GM19452 (cell line): ENCODE results near the gene RHOB.
"Not testable (repeated sequence)": the region's sequence is repeated elsewhere in the genome, so short reads cannot be mapped to it uniquely, and the experiment has no call there.

Source experiments
- ATAC-seq: cut with Tn5 transposase; IDR thresholded peaks from one replicate; pipeline ENCODE4 v1.9.1; 2021; ENCODE audit not compliant: unreplicated experiment

Gene RHOB

DNA sequence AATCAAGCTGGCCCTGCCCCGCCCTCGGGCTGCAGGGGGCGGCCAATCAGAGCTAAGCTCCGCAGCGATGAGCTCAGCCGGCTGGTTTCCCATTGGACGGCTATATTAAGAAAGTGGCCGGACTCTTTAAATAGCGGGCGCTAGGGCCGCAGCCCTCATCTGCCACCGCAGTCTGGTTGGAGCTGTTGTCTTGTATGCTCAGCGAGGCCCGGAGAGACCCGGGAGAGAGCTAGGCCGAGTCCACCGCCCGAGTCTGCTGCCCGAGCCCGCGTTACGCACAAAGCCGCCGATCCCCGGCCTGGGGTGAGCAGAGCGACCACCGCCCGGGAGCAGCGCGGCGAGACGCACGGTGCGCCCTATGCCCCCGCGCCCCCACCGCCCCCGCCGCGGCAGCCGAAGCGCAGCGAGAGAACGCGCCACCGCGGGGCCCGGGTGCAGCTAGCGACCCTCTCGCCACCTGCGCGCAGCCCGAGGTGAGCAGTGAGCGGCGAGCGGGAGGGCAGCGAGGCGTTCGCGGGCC is at the start of gene RHOB:
RHOB (plus strand) TSS at position 158 of the 520 bp plus-strand sequence. CDS start 392 bp downstream, outside the sequence.
- peak; percentile 98 for ATAC-seq

DNA sequence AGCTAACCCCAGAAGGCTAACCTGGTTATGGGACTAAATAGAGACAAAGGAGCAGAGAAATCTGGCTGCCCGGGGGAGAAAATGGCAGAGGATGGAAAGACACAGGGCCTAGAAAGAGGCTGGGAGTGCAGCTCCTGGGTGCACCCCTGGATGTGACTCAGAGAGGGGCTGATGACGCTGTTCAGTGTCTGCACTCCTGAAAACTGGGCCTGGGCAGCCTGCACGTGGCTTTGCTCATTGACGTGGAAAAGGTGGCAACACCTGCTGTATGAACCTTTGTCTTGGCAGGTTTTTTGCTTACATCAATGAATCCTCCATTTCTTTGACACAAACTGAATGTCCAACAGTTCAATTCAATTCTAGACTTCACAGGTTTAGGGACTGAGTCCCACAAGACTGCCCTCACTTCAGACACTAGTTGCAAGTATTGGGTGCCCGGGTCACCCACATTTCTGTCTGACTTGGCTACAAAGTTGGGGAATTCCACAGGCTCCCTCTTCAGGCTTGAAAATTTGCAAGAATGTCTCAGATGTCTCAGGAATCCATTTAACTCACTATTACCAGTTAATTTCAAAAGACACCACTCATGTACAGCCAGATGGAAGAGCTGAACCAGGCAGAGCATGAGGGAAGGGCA is 48.9 kb upstream of the RHOB start:
- no peak for ATAC-seq

DNA sequence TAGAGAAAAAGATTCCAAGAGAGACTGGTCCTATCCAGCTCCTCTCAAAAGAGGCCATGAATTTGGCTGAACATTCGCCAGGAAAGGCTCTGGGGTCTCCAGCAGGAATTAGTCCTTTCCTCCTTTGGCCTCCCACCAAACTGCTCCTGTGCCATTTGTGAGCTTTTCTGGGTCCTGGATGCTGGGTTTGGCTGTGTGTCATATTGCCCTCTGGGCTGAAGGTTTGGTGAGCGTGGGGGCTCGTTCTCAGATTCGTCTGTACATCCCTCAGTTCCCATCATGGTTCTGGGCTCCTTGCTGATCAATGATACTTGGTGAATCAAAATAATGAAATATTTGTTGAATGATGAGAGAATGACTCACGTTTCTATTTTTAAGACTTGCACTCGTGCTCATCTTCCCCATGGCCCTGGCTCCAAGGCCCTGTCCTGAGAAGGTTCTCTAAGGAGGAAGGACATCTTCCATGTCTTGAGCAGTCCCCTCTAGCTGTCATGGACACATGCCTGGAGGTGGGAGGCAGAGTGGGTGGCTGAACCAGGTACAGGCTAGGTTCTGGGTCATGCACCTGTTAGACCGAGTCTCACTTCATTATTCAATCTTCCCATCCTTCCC is 47.8 kb upstream of the RHOB start:
- ATAC-seq: no peak

DNA sequence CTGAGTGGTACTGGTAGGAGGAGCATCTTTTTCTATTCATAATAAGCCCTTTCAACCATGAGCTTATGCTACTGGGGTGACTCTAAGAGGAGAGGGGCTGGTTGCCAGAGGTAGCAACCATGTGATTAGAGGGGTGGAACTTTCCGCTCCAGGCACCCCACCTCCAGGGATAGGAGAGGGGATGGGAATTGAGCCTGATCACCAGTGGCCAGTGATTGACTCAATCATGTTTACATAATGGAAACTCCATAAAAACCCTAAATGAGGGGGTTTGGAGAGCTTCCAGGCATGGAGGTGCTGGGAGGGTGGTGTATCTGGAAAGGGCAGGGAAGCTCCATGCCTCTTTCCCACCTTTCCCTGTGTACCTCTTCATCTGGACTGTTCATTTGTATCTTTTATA is 46.6 kb upstream of the RHOB start:
- no peak for ATAC-seq

DNA sequence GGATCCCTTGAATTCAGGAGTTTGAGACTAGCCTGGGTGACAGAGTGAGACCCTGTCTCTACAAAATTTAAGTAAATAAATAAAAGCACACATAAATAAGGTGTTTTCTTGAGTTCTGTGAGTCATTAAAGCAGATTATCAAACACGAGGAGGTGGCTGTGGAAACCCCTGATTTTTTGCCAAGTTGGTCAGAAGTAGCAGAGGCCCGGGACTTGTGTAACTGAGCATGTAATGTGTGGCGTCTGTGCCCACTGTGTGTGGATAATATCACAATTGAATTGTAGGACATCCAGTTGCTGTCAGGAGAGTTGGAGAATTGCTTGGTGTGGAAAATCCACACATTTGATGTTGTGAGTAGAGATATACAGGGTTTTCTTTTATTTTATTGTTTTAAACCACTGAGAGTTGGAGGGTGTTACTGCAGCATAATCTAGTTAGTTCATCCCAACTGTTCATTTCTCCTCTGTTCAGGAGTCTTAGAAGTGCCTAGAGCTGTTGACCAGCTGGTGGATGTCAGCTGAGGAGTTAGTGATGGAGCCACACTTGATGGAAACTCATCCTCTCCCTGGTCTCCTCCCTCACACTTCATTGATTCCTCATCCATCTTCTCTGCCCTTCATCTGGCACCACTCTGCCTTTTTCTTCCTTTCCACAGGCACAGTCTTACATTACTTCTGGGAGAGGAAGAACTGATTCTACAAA is 45.9 kb upstream of the RHOB start:
- no peak for ATAC-seq

DNA sequence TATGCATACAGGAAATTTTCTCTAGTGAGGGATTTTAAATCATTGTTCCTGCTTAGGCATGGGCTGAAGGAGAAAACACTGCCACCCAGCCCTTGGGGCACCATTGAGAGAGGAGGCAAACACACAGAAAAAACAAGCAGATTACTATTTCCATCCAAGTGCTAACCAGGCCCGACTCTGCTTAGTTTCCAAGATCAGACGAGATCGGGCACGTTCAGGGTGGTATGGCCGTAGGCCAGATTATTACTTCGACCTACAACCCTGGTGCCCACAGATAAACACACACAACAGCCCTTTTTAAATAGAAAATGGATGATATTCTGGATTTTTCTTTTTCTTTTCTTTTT is 45.4 kb upstream of the RHOB start:
- no peak for ATAC-seq

DNA sequence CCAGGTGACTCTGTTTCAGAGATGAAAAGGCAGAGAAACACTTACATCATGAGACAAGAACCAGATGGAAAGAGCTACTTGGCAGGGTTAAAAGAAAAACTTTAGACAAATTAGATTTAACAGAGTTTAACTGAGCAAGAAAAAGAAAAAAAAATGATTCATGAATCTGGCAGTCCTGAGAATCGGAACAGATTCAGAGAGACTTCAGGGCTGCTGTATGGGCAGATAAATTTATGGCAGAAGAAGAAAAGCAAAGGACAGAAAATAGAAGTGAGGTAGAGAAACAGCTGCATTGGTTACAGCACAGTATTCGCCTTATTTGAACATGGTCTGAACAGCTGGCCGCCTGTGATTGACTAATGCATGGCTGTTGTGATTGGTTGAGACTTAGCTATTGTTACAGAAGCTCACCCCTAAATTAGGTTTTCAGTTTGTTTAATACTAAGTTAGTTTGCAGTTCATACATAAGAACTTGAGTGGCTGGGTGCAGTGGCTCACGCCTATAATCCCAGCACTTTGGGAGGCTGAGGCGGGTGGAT is 43.0 kb upstream of the RHOB start:
- no peak for ATAC-seq

DNA sequence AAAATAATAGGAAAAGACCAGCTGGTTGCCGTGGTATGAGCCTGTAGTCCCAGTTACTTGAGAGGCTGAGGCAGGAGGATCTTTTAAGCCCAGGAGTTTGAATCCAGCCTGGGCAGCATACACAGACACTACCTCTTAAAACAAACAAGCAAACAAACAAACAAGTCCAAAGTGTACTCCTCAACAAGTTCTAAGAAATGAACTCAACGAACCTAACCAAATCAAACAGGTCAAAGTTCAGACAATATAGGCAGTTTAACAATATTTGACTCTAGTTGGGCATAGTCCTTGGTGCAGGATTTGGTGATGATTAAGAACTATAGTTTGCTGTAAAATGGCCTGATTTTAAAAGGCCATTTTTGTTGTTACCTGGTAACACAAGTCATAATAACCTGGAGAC is 41.9 kb upstream of the RHOB start:
- ATAC-seq: no peak

DNA sequence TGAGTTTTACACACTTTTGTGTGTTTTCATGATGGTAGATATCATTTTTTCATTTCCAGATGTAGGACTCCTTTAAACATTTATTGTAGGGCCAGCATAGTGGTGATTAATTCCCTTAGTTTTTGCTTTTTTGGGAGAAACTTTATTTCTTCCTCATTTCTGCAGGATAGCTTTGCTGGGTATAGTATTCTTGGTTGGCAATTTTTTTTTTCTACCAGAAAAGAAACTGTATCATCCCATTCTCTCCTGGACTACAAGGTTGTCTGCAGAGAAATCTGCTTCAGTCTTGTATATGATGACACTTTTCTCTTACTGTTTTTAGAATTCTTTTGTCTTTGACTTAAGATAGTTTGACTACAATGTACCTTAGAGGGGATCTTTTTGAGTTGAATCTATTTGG is 37.8 kb upstream of the RHOB start:
- no peak for ATAC-seq

DNA sequence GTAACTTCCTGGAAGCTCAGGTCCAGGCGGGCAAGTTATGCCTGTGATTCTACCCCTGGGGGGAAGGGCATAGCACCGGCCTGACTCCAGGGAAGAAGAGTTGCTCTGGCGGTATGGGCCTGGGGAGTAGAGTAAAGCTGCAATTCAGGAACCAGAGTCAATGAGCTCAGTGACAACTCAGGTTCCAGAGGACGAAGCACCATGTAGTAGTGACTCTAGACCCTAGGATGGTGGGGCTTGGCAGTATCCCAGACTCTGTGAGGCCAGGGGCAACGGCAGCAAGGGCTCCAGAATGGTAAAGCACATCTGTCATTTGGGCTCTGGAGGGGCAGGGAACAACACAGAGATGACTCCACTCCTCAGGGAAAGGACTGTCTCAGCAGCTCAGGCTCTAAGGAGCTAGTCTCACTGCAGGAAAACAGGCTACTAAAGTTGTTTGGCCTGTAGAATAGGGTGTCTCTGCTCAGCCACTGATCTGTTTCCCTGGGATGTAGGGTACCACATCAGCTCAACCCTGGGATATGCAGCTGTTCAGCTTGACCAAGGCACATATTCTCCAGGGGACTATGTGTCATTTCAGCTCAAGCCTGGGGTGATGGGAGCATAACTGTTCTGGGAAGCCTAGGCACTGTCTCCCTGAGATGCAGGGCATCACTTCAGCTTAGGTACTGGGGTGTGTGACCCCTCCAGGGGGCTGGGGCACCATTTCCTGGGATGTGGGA is 36.2 kb upstream of the RHOB start:
- ATAC-seq: no peak

DNA sequence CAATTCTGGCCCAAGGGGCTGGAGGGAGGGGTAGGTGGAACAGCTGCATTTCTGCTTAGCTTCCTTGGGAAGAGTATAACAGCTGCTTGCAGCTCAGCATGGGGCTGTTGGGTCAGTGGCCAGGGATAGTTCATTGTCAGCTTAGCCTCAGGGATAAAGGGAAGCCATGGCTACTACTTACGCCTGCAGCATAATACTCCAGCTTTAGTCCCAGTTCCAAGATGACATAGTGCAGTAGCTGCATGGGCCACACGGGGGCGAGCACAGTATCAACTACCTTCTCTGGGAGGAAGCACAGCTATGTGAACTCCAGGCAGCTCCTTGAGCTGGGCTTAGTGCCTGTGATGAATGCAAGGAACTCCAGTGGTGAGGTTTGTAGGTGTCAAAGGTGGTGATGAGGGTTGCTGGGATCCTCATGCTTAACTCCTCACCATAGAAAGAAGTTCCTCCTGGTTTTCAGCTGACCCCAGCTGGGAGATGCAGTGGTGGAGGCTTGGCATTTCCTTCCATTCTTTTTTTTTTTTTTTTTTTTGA is 35.4 kb upstream of the RHOB start:
- ATAC-seq: peak; percentile 99

DNA sequence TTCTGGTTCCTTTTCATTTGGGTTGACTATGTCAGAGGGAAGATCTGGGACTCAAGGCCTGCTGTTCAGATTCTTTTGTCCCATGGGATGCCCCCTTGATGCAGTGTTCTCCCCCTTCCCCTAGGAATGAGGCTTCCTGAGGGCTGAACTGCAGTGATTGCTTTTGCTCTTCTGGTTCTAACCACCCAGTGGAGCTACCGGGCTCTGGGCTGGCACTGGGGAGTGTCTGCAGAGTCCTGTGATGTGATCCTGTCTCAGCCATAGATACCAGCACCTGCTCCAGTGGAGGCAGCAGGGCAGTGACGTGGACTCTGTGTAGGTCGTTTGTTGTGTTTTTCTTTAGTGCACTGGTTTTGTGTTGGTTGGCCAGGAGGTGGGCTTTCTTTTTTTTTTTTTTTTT is 32.1 kb upstream of the RHOB start:
- ATAC-seq: no peak

DNA sequence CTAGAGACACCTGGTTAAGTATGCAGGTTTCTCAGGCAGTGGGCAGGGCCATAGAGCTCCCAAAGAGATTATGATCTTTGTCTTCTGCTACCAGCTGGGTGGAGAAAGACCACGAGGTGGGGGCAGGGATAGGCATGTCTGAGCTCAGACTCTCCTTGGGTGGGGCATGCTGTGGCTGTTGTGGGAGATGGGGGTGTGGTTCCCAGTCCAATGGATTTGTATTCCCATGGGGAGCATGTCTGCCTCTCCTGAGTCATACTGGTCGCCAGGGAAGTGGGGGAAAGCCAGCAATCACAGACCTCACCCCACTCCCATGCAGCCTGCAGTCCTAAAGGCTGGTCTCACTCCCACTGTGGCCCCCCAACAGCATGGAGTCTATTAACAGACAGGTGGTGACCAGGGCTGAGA is 31.4 kb upstream of the RHOB start:
- no peak for ATAC-seq

DNA sequence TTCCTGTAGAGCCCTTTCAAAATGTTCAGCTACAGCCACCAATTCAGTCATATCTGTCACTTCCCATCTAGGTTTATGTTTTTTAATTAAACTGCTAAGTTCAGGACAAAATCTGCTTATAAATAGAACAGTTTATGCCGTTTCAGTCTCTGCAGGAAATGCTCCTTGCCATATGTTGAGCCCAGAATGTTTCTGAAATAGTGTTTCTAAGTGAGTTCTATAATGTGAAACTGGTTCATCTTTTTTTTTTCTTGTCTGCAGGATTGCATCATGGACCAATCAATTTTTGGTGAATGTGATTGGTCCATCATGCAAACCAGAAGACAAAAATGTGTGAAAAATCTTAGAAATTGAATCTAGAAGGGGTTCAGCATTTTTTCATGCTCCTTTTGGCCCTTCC is 30.2 kb upstream of the RHOB start:
- ATAC-seq: no peak

DNA sequence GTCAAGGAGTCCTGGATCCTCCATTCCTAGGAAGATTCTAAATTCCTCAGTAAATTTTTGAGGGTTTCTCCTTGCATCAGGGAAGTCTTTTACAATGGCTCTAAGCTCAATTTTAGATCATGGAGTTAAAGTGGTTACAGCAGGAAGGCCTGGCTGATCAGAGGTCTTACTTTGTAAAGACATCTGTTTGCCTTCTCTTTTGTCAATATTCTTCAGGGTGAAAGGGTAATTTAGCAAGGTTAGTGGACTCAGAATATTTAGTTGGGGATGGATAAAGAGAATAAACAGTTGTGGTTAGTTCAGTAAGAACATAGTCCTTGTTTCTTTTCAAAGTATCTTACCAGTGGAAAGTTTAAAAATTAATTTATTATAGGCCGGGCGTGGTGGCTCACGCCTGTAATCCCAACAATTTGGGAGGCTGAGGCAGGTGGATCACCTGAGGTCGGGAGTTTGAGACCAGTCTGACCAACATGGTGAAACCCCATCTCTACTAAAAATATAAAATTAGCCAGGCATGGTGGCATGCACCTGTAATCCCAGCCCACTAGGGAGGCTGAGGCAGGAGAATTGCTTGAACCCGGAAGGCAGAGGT is 29.5 kb upstream of the RHOB start:
- ATAC-seq: not testable (repeated sequence)

DNA sequence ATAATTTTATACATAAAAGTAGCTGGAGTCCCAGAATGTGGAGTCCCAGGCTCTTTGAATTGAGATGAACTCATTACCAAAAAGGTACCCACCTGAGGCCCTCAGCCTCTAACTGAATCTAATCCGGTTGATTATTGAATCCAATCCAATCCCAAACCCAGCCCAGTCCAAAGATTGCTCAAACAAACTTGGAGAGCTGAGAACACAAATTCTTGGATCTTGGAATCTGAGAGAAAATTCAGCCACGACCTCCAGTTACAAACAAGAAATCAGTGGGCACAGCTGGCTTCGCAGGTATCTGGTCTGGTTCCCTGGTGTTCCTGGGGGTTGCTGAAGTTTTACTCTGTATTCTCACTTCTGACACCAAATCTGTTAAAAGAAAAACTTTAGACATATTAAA is 28.4 kb upstream of the RHOB start:
- no peak for ATAC-seq

DNA sequence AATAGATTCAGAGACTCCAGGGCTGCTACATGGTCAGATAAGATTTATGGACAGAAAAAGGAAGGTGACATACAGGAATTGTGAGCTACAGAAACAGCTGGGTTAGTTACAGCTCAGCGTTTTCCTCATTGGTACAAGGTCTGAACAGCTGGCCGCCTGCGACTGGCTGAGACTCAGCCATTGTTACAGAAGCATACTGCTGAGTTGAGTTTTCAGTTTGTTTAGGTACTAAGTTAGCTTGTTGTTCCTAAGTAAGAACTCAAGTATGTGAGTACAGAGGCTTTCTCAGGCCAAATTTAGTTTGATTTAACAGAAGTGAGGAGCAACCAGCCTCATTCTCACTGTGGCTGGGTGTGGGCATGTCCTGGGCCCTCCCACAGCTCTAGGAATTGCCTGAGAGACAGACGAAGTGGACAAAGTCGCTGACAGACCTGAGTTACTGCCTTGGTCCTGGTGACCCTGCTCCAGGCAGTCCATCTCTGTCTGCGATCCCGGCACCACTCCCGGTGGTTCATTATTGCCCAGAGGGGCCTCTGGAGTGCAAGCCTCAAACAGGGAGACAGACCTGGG is 27.8 kb upstream of the RHOB start:
- ATAC-seq: no peak

DNA sequence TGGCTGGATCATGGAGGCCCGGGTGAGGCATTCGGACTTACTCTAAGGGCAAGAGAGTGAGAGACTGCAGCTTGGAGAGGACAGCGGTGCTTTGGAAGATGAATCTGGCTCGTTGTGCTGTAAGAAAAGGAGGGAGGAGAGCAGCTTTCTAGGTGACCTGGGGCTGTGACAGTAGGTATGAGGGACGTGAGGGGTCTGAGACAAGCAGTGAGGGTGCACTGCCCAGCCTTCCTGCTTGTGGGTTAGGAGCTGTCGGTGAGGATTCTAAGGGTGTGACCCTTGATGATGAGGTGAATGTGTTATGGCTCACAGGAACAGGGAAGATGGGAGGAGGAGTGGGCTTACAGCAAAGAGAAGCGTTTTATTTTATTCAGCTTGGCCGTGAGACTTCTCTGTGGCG is 27.1 kb upstream of the RHOB start:
- ATAC-seq: no peak

DNA sequence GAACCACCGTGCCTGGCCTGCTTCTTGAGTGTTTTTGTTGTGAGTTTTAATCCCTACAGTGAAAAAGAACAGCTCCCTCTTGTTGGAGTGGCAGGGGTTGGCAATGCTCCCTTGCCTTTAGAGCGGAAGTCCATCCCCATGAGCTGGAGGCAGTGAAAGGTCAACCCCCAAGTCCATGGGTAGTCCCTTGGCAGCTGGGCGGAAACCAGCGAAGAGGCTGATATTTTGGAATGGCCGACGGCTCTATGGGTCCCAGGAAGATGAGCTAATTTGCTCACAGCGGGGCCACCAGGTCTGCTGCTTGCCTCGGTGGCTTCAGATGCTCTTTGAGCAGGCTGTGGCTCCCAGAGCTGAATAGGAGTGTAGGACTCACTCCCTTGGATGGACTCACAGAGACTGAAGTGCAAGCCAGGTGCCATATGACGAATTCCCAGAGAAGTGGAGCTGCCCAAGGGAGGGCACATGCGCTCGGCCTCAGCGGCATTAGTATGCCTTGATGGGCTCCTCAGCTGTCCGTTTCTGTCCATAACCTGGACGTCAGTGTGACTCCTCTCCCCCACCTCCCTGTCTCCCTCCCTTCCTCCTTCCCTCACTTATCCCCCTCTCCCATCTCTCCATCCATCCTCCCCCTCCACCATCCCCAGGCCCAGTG is 25.4 kb upstream of the RHOB start:
- ATAC-seq: no peak

DNA sequence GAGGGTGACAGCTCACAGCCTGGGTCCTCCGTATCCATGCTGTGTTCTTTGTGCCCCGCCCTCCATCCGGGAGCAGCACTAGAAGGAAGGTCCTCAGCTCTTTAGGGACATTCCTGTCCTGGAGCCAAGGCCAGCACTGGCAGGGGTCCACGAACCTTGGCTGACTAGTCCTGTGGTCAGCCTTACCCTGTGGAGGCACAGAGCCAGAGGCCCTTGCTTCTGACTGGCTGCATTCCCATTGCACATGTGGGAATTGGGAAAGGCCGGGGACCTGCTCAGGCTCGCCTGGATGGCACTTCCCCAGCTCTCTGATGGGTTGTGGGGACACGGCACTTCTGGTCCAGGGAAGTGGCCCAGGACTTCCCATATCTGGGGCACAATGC is 24.9 kb upstream of the RHOB start:
- ATAC-seq: no peak
